ENCODE measurements around the gene ZNF865. TPM values are rescaled to one million over a fixed set of nuclear protein-coding genes. Genes with fewer than 3 reads are reported as not detected.

Gene ZNF865
- total and polyA plus RNA-seq, 10 of the 15 experiments (the other 5 are each of a cell fraction or from before 2014, with no cell fraction given) = 0.02 to 18.3 (median 0.90) TPM

DNA sequence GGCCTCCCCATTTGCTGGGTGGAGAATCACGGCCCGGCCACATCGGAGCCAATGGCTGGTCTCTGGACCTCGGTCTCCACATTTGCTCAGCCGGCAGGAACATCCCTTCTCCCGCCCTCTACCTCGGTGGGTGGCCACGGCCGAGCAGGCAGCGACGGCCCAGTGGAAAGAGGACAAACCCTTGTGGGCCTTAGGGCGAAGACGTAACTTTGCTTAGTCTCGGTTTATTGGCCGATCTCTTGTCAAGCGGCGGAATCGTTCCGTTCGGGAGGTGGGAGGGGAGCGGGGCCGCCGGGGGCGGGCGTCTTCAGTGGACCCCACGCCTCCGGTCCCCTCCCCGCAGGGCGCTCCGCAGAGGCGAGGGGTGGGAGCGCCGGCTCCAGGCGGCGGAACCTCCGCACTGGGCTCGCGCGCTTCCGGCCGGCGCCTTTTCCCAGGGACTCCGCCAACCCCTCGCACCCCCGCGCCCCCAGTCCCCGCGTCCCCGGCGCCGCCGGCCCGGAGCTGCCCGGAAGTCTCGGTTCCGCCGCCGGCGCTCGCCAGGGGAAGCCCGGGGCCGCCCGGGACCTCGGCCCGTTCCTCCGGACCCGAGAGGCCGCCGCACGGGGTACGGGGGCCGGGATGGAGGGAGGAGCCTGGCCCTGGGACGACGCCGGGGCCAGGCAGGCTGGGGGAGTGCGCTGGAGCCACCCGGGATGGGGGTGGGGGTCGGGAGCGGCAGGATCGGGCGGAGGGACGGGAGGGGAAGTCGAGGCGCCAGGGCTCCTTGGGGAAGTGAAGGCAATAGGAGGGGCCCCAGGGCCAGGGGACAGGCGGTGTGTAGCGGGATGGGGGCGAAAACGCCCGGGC is 35.4 kb downstream of the ZNF865 start, which contains the start of gene ZNF580 (continued):
- TF ChIP-seq MYC (IDR thresholded peaks at IDR 0.05; ENCODE audit: insufficient read depth, insufficient read length, insufficient replicate concordance, low read length, severe bottlenecking) (no peak), BRCA1 (IDR thresholded peaks at IDR 0.05; ENCODE audit: low read depth, low read length) (no peak), DPF2 (IDR thresholded peaks at IDR 0.05) (0 out of 2 replicates have a peak, but pooled peaks have one; percentile 15), POLR2AphosphoS2 (IDR thresholded peaks at IDR 0.05; ENCODE audit: low read depth, low read length) (peak; percentile 60; the same call in 1 of the 2 replicates), SIX5 (IDR thresholded peaks at IDR 0.05; ENCODE audit: low read depth, low read length, severe bottlenecking) (peak; percentile 39), ZZZ3 (IDR thresholded peaks at IDR 0.05; ENCODE audit: control insufficient read depth, insufficient read length, low read depth) (no peak), HCFC1 (IDR thresholded peaks at IDR 0.05; ENCODE audit: low read length) (peak; percentile 57; the same call in 1 of the 2 replicates), BHLHE40 (IDR thresholded peaks at IDR 0.05; ENCODE audit: borderline replicate concordance in 1 of 2, low read depth in 2 of 2, low read length in 1 of 2) (peak in 1 of 2 experiments; percentile 56; a peak in 1 of 4 replicates), BACH1 (IDR thresholded peaks at IDR 0.05; ENCODE audit: borderline replicate concordance) (0 out of 2 replicates have a peak, but pooled peaks have one; percentile 39), ZNF217 (IDR thresholded peaks at IDR 0.05) (no peak), CHD2 (IDR thresholded peaks at IDR 0.05; ENCODE audit: borderline replicate concordance, low read depth, low read length) (0 out of 2 replicates have a peak, but pooled peaks have one; percentile 13), CREM (IDR thresholded peaks at IDR 0.05; ENCODE audit: low read depth) (0 out of 2 replicates have a peak, but pooled peaks have one; percentile 7), SRF (IDR thresholded peaks at IDR 0.05; ENCODE audit: low read depth in 2 of 2, low read length in 2 of 2) (peak in 1 of 2 experiments; percentile 69; a peak in 1 of 4 replicates), POLR2A (IDR thresholded peaks at IDR 0.05; ENCODE audit: low read depth, low read length) (peak; percentile 65; the same call in 1 of the 2 replicates), NR2C1 (IDR thresholded peaks at IDR 0.05) (peak; percentile 43; the same call in 1 of the 2 replicates), RCOR1 (conservative IDR thresholded peaks at IDR 0.05; ENCODE audit: low read depth, low read length) (no peak), IKZF1 (conservative IDR thresholded peaks at IDR 0.05) (peak; percentile 33; the same call in 1 of the 2 replicates)
- TF ChIP-seq, protein P1, sequence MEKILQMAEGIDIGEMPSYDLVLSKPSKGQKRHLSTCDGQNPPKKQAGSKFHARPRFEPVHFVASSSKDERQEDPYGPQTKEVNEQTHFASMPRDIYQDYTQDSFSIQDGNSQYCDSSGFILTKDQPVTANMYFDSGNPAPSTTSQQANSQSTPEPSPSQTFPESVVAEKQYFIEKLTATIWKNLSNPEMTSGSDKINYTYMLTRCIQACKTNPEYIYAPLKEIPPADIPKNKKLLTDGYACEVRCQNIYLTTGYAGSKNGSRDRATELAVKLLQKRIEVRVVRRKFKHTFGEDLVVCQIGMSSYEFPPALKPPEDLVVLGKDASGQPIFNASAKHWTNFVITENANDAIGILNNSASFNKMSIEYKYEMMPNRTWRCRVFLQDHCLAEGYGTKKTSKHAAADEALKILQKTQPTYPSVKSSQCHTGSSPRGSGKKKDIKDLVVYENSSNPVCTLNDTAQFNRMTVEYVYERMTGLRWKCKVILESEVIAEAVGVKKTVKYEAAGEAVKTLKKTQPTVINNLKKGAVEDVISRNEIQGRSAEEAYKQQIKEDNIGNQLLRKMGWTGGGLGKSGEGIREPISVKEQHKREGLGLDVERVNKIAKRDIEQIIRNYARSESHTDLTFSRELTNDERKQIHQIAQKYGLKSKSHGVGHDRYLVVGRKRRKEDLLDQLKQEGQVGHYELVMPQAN (conservative IDR thresholded peaks at IDR 0.05) = 0 out of 2 replicates have a peak, but pooled peaks have one; percentile 40
- TF ChIP-seq, protein P2, sequence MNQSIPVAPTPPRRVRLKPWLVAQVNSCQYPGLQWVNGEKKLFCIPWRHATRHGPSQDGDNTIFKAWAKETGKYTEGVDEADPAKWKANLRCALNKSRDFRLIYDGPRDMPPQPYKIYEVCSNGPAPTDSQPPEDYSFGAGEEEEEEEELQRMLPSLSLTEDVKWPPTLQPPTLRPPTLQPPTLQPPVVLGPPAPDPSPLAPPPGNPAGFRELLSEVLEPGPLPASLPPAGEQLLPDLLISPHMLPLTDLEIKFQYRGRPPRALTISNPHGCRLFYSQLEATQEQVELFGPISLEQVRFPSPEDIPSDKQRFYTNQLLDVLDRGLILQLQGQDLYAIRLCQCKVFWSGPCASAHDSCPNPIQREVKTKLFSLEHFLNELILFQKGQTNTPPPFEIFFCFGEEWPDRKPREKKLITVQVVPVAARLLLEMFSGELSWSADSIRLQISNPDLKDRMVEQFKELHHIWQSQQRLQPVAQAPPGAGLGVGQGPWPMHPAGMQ (IDR thresholded peaks at IDR 0.05; ENCODE audit: borderline replicate concordance) = no peak
- TF ChIP-seq, protein P3, sequence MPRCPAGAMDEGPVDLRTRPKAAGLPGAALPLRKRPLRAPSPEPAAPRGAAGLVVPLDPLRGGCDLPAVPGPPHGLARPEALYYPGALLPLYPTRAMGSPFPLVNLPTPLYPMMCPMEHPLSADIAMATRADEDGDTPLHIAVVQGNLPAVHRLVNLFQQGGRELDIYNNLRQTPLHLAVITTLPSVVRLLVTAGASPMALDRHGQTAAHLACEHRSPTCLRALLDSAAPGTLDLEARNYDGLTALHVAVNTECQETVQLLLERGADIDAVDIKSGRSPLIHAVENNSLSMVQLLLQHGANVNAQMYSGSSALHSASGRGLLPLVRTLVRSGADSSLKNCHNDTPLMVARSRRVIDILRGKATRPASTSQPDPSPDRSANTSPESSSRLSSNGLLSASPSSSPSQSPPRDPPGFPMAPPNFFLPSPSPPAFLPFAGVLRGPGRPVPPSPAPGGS (IDR thresholded peaks at IDR 0.05; ENCODE audit: borderline replicate concordance, insufficient read depth, low read depth, low read length, poor library complexity, severe bottlenecking) = peak; percentile 72
